Right lobe of liver (tissue), 4 donors: ENCODE results near the gene LRCH1.

Experiments used
- CTCF ChIP-seq, 4 donors: fragments of 200-600 bp in 3 of 4; fragments of 450-650 bp in 1 of 4; IDR thresholded peaks; one replicate each; pipeline versions ENCODE4 v1.5.1 to v1.8.0; 2016 to 2022; ENCODE audit warnings: antibody characterized with exemption in 4 of 4, mild to moderate bottlenecking in 2 of 4
- POLR2A ChIP-seq: fragments of 450-650 bp; IDR thresholded peaks from one replicate; pipeline ENCODE4 v1.6.1; 2017; ENCODE audit warnings: antibody characterized with exemption, mild to moderate bottlenecking
- donor health status: DM: no; HTN: no; CAD: no.
- donor health status: DM: no; HTN: no; CAD: no.
- donor health status: DM: no; HTN: yes; CAD: no.

DNA sequence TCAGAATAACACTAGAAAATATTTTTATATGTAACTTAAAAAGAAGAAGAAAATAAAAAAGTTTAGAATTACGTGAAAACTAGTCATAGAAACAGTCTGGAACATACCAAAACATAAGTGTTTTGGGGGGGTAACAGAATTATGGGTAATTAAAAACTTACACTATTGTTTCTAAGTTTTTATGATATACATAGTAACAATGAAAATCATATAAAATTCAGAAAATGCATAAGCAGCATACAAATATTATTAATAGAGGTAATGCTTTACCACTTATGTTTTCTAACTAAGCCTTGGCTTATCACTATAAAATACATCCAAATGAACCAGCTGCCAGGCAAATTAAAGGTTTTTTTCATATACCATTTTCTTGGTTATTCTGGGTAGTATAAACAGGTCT lies 229.1 kb downstream of the LRCH1 start:
- TF ChIP-seq CTCF (IDR thresholded peaks at IDR 0.05), result no peak
- TF ChIP-seq POLR2A, result no peak
